ENCODE results near the gene ZNF205. TPM values are rescaled to one million over a fixed set of nuclear protein-coding genes. Genes with fewer than 3 reads are reported as not detected.

ZNF205 gene
- total and polyA plus RNA-seq, 2 of the 13 experiments (the other 11 are each of a cell fraction or from before 2014, with no cell fraction given): 5.8 to 10.2 TPM

GRCh38 chr16:3152277-3152990 is 40.0 kb downstream of the ZNF205 start (continued):
- TF ChIP-seq IKZF4 (CRISPR knock-in tag; IDR thresholded peaks at IDR 0.05; ENCODE audit: borderline replicate concordance, low read depth, not compliant biosample characterization) (no peak), ZNF17 (CRISPR knock-in tag; IDR thresholded peaks at IDR 0.05) (no peak), ZIK1 (CRISPR knock-in tag; IDR thresholded peaks at IDR 0.05; ENCODE audit: borderline replicate concordance, low read depth) (peak; percentile 31; the same call in 1 of the 2 replicates), ZNF720 (CRISPR knock-in tag; IDR thresholded peaks at IDR 0.05) (0 out of 2 replicates have a peak, but pooled peaks have one; percentile 53), ZNF382 (CRISPR knock-in tag; IDR thresholded peaks at IDR 0.05; ENCODE audit: borderline replicate concordance) (no peak), FOXO1 (CRISPR knock-in tag; IDR thresholded peaks at IDR 0.05) (peak; percentile 72; the same call in 1 of the 2 replicates), ZNF549 (CRISPR knock-in tag; IDR thresholded peaks at IDR 0.05) (no peak), GTF2F1 (IDR thresholded peaks at IDR 0.05; ENCODE audit: low read length) (no peak), ZFP36 (IDR thresholded peaks at IDR 0.05; ENCODE audit: borderline replicate concordance, low read depth, low read length, partially characterized antibody) (no peak), ZNF296 (CRISPR knock-in tag; conservative IDR thresholded peaks at IDR 0.05) (no peak), ZNF180 (CRISPR knock-in tag; IDR thresholded peaks at IDR 0.05; ENCODE audit: borderline replicate concordance, low read depth) (0 out of 2 replicates have a peak, but pooled peaks have one; percentile 44), ZC3H4 (CRISPR knock-in tag; IDR thresholded peaks at IDR 0.05; ENCODE audit: borderline replicate concordance) (no peak), TERF1 (CRISPR knock-in tag; IDR thresholded peaks at IDR 0.05) (no peak)
- TF ChIP-seq, protein P1, sequence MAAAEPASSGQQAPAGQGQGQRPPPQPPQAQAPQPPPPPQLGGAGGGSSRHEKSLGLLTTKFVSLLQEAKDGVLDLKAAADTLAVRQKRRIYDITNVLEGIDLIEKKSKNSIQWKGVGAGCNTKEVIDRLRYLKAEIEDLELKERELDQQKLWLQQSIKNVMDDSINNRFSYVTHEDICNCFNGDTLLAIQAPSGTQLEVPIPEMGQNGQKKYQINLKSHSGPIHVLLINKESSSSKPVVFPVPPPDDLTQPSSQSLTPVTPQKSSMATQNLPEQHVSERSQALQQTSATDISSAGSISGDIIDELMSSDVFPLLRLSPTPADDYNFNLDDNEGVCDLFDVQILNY (CRISPR knock-in tag; conservative IDR thresholded peaks at IDR 0.05): no peak
- TF ChIP-seq, protein P2, sequence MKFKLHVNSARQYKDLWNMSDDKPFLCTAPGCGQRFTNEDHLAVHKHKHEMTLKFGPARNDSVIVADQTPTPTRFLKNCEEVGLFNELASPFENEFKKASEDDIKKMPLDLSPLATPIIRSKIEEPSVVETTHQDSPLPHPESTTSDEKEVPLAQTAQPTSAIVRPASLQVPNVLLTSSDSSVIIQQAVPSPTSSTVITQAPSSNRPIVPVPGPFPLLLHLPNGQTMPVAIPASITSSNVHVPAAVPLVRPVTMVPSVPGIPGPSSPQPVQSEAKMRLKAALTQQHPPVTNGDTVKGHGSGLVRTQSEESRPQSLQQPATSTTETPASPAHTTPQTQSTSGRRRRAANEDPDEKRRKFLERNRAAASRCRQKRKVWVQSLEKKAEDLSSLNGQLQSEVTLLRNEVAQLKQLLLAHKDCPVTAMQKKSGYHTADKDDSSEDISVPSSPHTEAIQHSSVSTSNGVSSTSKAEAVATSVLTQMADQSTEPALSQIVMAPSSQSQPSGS (CRISPR knock-in tag; IDR thresholded peaks at IDR 0.05): peak; percentile 73; the same call in 1 of the 2 replicates
- TF ChIP-seq, protein P3, sequence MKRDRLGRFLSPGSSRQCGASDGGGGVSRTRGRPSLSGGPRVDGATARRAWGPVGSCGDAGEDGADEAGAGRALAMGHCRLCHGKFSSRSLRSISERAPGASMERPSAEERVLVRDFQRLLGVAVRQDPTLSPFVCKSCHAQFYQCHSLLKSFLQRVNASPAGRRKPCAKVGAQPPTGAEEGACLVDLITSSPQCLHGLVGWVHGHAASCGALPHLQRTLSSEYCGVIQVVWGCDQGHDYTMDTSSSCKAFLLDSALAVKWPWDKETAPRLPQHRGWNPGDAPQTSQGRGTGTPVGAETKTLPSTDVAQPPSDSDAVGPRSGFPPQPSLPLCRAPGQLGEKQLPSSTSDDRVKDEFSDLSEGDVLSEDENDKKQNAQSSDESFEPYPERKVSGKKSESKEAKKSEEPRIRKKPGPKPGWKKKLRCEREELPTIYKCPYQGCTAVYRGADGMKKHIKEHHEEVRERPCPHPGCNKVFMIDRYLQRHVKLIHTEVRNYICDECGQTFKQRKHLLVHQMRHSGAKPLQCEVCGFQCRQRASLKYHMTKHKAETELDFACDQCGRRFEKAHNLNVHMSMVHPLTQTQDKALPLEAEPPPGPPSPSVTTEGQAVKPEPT (CRISPR knock-in tag; IDR thresholded peaks at IDR 0.05; ENCODE audit: low read depth): no peak

Measured in HepG2 (cell line).